ENCODE results near the gene MYOCOS. TPM values are rescaled to one million over a fixed set of nuclear protein-coding genes. Genes with fewer than 3 reads are reported as not detected.
"Not testable (repeated sequence)": the region's sequence is repeated elsewhere in the genome, so short reads cannot be mapped to it uniquely, and the experiment has no call there.

The MYOCOS gene
- total RNA-seq, 1 donor from 2014 or later, result not detected

GRCh38 chr1:171625225-171625624 is 3.2 kb downstream of the MYOCOS start:
- no peak for DNase-seq (ENCODE audit: low spot score)

- no peak for DNase-seq (ENCODE audit: low spot score)
Observed at GRCh38 chr1:171627020-171627419, 5.0 kb downstream of the MYOCOS start.

GRCh38 chr1:171628225-171628624 is 6.2 kb downstream of the MYOCOS start:
- DNase-seq (ENCODE audit: low spot score), result no peak

- no peak for DNase-seq (ENCODE audit: low spot score)
Observed at GRCh38 chr1:171635661-171636060, 13.6 kb downstream of the MYOCOS start.

GRCh38 chr1:171636141-171636540 is 14.1 kb downstream of the MYOCOS start:
- no peak for DNase-seq (ENCODE audit: low spot score)

- no peak for DNase-seq (ENCODE audit: low spot score)
Observed at GRCh38 chr1:171637928-171638576, 16.0 kb downstream of the MYOCOS start.

GRCh38 chr1:171640225-171640624 is 18.2 kb downstream of the MYOCOS start:
- no peak for DNase-seq (ENCODE audit: low spot score)

GRCh38 chr1:171641076-171641864 is 19.2 kb downstream of the MYOCOS start:
- DNase-seq (ENCODE audit: low spot score), result no peak

- DNase-seq (ENCODE audit: low spot score), result no peak
Observed at GRCh38 chr1:171642197-171642596, 20.2 kb downstream of the MYOCOS start.

- no peak for DNase-seq (ENCODE audit: low spot score)
Observed at GRCh38 chr1:171643156-171643555, 21.1 kb downstream of the MYOCOS start.

- peak; percentile 83 for DNase-seq (ENCODE audit: low spot score)
Observed at GRCh38 chr1:171644805-171645483, 22.9 kb downstream of the MYOCOS start.

GRCh38 chr1:171645553-171646248 is 23.7 kb downstream of the MYOCOS start:
- peak; percentile 63 for DNase-seq (ENCODE audit: low spot score)

- DNase-seq (ENCODE audit: low spot score), result no peak
Observed at GRCh38 chr1:171646249-171646560, 24.2 kb downstream of the MYOCOS start.

GRCh38 chr1:171652234-171652822 is 30.3 kb downstream of the MYOCOS start, which contains the start of gene MYOC:
Gene MYOC (minus strand): TSS chr1:171652688. CDS start chr1:171652611, 77 bp downstream.
- DNase-seq (ENCODE audit: low spot score), result no peak

GRCh38 chr1:171653796-171654195 is 31.8 kb downstream of the MYOCOS start:
- DNase-seq (ENCODE audit: low spot score), result no peak

- peak; percentile 11 for DNase-seq (ENCODE audit: low spot score)
Observed at GRCh38 chr1:171654201-171654941, 32.3 kb downstream of the MYOCOS start.

GRCh38 chr1:171654942-171655745 is 33.1 kb downstream of the MYOCOS start:
- DNase-seq (ENCODE audit: low spot score), result peak; percentile 67

GRCh38 chr1:171655746-171656116 is 33.7 kb downstream of the MYOCOS start:
- DNase-seq (ENCODE audit: low spot score), result no peak

GRCh38 chr1:171656206-171656605 is 34.2 kb downstream of the MYOCOS start:
- not testable (repeated sequence) for DNase-seq (ENCODE audit: low spot score)

- no peak for DNase-seq (ENCODE audit: low spot score)
Observed at GRCh38 chr1:171661076-171661650, 39.1 kb downstream of the MYOCOS start.
